K562 treated with DMSO at 1 percent for 48 hours (cell line): ENCODE data around the gene FAM162B. TPM values are rescaled to one million over a fixed set of nuclear protein-coding genes. Genes with fewer than 3 reads are reported as not detected.

Experiments used
- total RNA-seq: library from RNA; unstranded; fragments of 300-600 nt; gene quantifications from 2 replicates; pipeline ENCODE4 v1.2.3, GENCODE V29; 2022; ENCODE audit warnings: low replicate concordance; ENCODE audit errors: extremely low read depth

Gene FAM162B
- total RNA-seq = not detected in 2 replicates

GRCh38 chr6:116764961-116765841, at the start of gene FAM162B:
Gene FAM162B, minus strand, starts transcription at chr6:116765719. Its CDS starts 143 bp downstream, at chr6:116765576.

Other genes with a start within 250 kb of the FAM162B start
- not detected in 2 replicates for gene TRAPPC3L, start 220.0 kb downstream of the FAM162B start, total RNA-seq
- gene CALHM4, start 212.0 kb downstream of the FAM162B start, total RNA-seq = not detected in 2 replicates
- gene RWDD1, start 194.2 kb downstream of the FAM162B start, total RNA-seq = not detected in 2 replicates
- gene RSPH4A, start 149.2 kb downstream of the FAM162B start, total RNA-seq = not detected in 2 replicates
- gene ZUP1, start 97.0 kb downstream of the FAM162B start, total RNA-seq = not detected in 2 replicates
- not detected in 2 replicates for gene KPNA5, start 84.5 kb downstream of the FAM162B start, total RNA-seq
- gene GPRC6A, start 63.4 kb upstream of the FAM162B start, total RNA-seq = not detected in 2 replicates
- not detected in 2 replicates for gene RFX6, start 111.5 kb upstream of the FAM162B start, total RNA-seq